Measurements from ENCODE around the gene CDH18. TPM values are rescaled to one million over a fixed set of nuclear protein-coding genes. Genes with fewer than 3 reads are reported as not detected.

Gene CDH18
- total RNA-seq, 1 experiment from 2014 or later: 7.0 TPM

DNA sequence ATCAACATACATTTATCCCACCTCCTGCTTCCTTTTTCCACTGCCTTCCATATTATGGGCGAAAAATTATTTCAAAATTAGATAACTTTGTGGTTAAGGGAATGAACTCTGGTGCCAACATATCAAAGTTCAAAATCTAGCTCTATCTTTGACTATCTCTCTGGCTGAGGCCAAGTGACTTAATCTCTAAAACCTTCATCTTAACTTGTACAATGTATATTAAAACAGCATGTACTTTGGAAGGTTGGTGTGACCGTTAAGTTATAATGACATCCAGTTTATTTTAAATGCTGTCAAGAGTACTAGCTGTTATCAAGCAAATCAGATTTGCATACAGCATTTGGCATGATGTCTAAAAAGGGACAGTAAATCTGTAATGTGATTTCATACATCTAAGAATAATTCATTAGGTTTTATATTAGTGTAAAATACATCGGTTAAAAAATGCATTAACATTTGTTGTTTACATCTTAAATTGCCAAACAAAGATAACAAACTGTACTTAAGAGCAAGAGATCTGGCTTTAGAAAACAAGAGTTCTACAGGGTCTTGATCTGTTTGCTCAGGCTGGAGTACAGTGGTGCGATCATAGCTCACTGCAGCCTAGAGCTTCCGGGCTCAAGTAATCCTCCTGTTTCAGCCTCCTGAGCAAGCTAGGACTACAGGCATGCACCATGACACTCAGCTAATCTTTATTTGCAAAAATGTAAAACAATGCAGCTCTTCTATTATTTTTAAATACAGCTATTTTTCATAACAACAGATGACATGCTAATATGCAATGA is 102.8 kb downstream of the CDH18 start:
- H3K4me3 ChIP-seq (ENCODE audit: low read depth in 2 of 2, low read length in 2 of 2): 0 out of 4 replicates have a peak overlapping the region, but pooled peaks of 1 of the 2 experiments have one; percentile 1
- in situ Hi-C loops (cut with HindIII; ENCODE audit: low pct_unique_long_range_greater_than_20kb, low sequenced_read_pairs) (no loop called here), intact Hi-C loops (cut with micrococcal nuclease; ENCODE audit: unreplicated experiment) (no loop called here)
- BruUV-seq (replicated peaks): no TSS peak
- CTCF ChIA-PET: no interaction called here
- H3K27ac ChIP-seq (ENCODE audit: low read length): peak overlapping the region; percentile 80
- H3K9me3 ChIP-seq (ENCODE audit: control insufficient read depth, insufficient read depth, low read depth, low read length): no peaks in the 10 kb centered on the region
- H3K4me1 ChIP-seq (ENCODE audit: control insufficient read depth, insufficient read depth, low read length): peaks cover 21% of the 10 kb centered on the region
- no peaks in the 10 kb centered on the region for H3K27me3 ChIP-seq (ENCODE audit: control insufficient read depth, insufficient read depth, low read length)
- DNase-seq (ENCODE audit: low read depth, low spot score) (peak; percentile 25), ATAC-seq (peak; percentile 96)
- H3K36me3 ChIP-seq (ENCODE audit: control insufficient read depth, insufficient read depth, low read length): no peaks in the 10 kb centered on the region
- POLR2A ChIA-PET: interaction anchor here (0.6 kb wide), 1 partner anchor 51 kb away, joined by 3 read pairs; no protein-coding TSS in a partner anchor
- TF ChIP-seq TCF7L2 (IDR thresholded peaks at IDR 0.05; ENCODE audit: low read depth, low read length) (peak; percentile 95), POLR2AphosphoS5 (IDR thresholded peaks at IDR 0.05; ENCODE audit: low read depth, low read length) (peak; percentile 47; the same call in 1 of the 2 replicates), SIN3A (IDR thresholded peaks at IDR 0.05; ENCODE audit: borderline replicate concordance, insufficient read depth, low read depth, low read length) (no peak)
- TF ChIP-seq, protein P1, sequence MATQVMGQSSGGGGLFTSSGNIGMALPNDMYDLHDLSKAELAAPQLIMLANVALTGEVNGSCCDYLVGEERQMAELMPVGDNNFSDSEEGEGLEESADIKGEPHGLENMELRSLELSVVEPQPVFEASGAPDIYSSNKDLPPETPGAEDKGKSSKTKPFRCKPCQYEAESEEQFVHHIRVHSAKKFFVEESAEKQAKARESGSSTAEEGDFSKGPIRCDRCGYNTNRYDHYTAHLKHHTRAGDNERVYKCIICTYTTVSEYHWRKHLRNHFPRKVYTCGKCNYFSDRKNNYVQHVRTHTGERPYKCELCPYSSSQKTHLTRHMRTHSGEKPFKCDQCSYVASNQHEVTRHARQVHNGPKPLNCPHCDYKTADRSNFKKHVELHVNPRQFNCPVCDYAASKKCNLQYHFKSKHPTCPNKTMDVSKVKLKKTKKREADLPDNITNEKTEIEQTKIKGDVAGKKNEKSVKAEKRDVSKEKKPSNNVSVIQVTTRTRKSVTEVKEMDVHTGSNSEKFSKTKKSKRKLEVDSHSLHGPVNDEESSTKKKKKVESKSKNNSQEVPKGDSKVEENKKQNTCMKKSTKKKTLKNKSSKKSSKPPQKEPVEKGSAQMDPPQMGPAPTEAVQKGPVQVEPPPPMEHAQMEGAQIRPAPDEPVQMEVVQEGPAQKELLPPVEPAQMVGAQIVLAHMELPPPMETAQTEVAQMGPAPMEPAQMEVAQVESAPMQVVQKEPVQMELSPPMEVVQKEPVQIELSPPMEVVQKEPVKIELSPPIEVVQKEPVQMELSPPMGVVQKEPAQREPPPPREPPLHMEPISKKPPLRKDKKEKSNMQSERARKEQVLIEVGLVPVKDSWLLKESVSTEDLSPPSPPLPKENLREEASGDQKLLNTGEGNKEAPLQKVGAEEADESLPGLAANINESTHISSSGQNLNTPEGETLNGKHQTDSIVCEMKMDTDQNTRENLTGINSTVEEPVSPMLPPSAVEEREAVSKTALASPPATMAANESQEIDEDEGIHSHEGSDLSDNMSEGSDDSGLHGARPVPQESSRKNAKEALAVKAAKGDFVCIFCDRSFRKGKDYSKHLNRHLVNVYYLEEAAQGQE (IDR thresholded peaks at IDR 0.05; ENCODE audit: insufficient read depth in 1 of 2, low read depth in 2 of 2, low read length in 1 of 2): no peak
- TF ChIP-seq, protein P2, sequence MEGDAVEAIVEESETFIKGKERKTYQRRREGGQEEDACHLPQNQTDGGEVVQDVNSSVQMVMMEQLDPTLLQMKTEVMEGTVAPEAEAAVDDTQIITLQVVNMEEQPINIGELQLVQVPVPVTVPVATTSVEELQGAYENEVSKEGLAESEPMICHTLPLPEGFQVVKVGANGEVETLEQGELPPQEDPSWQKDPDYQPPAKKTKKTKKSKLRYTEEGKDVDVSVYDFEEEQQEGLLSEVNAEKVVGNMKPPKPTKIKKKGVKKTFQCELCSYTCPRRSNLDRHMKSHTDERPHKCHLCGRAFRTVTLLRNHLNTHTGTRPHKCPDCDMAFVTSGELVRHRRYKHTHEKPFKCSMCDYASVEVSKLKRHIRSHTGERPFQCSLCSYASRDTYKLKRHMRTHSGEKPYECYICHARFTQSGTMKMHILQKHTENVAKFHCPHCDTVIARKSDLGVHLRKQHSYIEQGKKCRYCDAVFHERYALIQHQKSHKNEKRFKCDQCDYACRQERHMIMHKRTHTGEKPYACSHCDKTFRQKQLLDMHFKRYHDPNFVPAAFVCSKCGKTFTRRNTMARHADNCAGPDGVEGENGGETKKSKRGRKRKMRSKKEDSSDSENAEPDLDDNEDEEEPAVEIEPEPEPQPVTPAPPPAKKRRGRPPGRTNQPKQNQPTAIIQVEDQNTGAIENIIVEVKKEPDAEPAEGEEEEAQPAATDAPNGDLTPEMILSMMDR (IDR thresholded peaks at IDR 0.05): no peak

DNA sequence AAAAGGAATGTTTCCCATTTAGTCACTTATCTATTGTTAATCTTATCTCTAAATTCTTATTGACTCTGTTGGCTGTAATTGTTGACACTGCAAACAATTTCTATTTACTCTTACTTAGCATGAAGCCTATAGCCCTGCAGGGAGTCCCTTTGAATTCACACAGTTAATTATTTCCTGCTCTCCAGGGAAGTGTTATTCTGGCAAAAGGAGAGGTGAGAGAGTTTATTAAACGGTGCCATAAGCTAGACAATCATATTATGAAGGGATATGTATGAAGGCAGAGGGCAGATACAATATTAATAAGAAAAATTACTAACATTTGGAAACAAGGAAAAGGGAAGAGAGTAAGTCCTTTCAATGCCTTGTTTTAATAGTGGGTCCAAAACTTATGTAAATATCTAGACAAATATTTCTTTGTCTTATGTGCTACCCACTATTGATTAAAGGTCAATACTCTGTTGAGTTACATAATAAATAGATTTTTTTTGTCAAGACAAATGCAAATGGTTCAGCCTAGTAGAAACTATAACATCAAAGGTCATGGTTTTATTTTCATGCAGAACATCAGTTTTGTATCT is 107.1 kb downstream of the CDH18 start:
- Histone ChIP-seq H3K27ac (ENCODE audit: low read length) (no peak overlapping the region; the same call in 1 of the 2 replicates), H3K27me3 (ENCODE audit: control insufficient read depth, insufficient read depth, low read length) (no peaks in the 10 kb centered on the region), H3K36me3 (ENCODE audit: control insufficient read depth, insufficient read depth, low read length) (no peaks in the 10 kb centered on the region), H3K4me3 (ENCODE audit: low read depth in 2 of 2, low read length in 2 of 2) (no peak overlapping the region), H3K4me1 (ENCODE audit: control insufficient read depth, insufficient read depth, low read length) (peaks cover 16% of the 10 kb centered on the region), H3K9me3 (ENCODE audit: control insufficient read depth, insufficient read depth, low read depth, low read length) (no peaks in the 10 kb centered on the region)
- in situ Hi-C loops (cut with HindIII; ENCODE audit: low pct_unique_long_range_greater_than_20kb, low sequenced_read_pairs): no loop called here
- CTCF ChIA-PET: no interaction called here
- intact Hi-C loops (cut with micrococcal nuclease; ENCODE audit: unreplicated experiment): no loop called here
- DNase-seq (ENCODE audit: low read depth, low spot score) (peak; percentile 28), ATAC-seq (peak; percentile 87)
- no TSS peak for BruUV-seq (replicated peaks)
- TF ChIP-seq TCF7L2 (IDR thresholded peaks at IDR 0.05; ENCODE audit: low read depth, low read length) (peak; percentile 99), SIN3A (IDR thresholded peaks at IDR 0.05; ENCODE audit: borderline replicate concordance, insufficient read depth, low read depth, low read length) (no peak), POLR2AphosphoS5 (IDR thresholded peaks at IDR 0.05; ENCODE audit: low read depth, low read length) (peak; percentile 97)
- TF ChIP-seq, protein P2 (IDR thresholded peaks at IDR 0.05): no peak
- TF ChIP-seq, protein P1 (IDR thresholded peaks at IDR 0.05; ENCODE audit: insufficient read depth in 1 of 2, low read depth in 2 of 2, low read length in 1 of 2): peak in 1 of 2 experiments; percentile 32; a peak in 1 of 4 replicates
- POLR2A ChIA-PET: no interaction called here

Measured in Panc1 (cell line).